ENCODE data around the gene FAM120A. TPM values are rescaled to one million over a fixed set of nuclear protein-coding genes. Genes with fewer than 3 reads are reported as not detected.

Gene FAM120A
- total RNA-seq, 2 donors from 2014 or later: 56.8 to 77.5 TPM

DNA sequence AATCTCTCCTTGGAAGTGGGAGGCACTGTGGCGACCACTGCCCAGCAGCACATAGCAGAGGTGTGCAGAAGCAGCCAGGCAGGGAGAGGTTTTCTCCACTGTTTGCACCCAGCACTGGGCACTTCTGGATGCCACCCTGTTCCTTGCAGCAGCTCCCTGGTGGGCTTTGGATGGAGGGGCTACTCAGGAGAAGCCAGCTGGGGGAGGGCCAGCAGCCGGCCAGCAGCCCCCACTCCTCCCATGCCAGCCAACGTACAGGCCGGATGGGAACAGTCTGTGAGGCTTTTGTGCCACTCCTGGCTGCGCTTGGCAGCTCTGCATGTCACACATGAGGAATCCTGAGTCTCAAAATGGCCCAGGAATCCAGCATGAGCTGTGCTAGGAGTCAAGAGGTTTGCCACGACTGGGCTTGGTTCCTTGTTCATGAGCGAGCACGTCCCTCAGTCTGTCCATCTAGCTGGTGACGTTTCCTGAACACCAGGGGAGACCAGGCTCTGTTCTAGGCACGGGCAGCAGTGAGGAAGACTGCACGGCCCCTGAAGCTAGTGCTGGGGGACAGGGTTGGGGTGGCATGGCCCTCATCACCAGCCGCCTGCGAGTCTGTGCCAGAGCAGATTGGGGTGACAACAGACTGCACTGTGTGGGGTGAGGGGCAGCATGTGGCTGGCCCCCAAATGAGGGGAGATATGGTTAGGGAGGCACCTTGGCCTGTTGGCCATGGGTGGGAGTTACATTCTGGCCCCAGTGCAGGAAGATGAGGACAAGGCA, 135.0 kb downstream of the FAM120A start:
- intact Hi-C loops (cut with DNase I): no loop called here
- Histone ChIP-seq H3K4me1 (peaks cover 66% of the 10 kb centered on the region), H3K4me3 (no peak overlapping the region), H3K27ac (no peak overlapping the region), H3K9me3 (no peaks in the 10 kb centered on the region), H3K27me3 (no peaks in the 10 kb centered on the region), H3K36me3 (replicated peaks in 1 of 2; ENCODE audit: insufficient read depth in 1 of 2, low read depth in 2 of 2) (no peaks in the 10 kb centered on the region)
- DNase-seq (no peak), ATAC-seq (no peak)
- WGBS, 2 donors: 89 to 95% methylated on average over 4 to 13 of the region's 13 CpGs
- TF ChIP-seq, protein P1, sequence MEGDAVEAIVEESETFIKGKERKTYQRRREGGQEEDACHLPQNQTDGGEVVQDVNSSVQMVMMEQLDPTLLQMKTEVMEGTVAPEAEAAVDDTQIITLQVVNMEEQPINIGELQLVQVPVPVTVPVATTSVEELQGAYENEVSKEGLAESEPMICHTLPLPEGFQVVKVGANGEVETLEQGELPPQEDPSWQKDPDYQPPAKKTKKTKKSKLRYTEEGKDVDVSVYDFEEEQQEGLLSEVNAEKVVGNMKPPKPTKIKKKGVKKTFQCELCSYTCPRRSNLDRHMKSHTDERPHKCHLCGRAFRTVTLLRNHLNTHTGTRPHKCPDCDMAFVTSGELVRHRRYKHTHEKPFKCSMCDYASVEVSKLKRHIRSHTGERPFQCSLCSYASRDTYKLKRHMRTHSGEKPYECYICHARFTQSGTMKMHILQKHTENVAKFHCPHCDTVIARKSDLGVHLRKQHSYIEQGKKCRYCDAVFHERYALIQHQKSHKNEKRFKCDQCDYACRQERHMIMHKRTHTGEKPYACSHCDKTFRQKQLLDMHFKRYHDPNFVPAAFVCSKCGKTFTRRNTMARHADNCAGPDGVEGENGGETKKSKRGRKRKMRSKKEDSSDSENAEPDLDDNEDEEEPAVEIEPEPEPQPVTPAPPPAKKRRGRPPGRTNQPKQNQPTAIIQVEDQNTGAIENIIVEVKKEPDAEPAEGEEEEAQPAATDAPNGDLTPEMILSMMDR (IDR thresholded peaks at IDR 0.05): no peak
- TF ChIP-seq POLR2A (IDR thresholded peaks at IDR 0.05): no peak

- H3K27ac ChIP-seq: no peak overlapping the region
- intact Hi-C loops (cut with DNase I): no loop called here
- no peaks in the 10 kb centered on the region for H3K36me3 ChIP-seq (replicated peaks in 1 of 2; ENCODE audit: insufficient read depth in 1 of 2, low read depth in 2 of 2)
- DNase-seq (no peak), ATAC-seq (no peak)
- WGBS, 2 donors: 89 to 94% methylated on average over 7 of the region's 7 CpGs
- TF ChIP-seq, protein P1 (IDR thresholded peaks at IDR 0.05): no peak
- TF ChIP-seq POLR2A (IDR thresholded peaks at IDR 0.05): no peak
- peaks cover 66% of the 10 kb centered on the region for H3K4me1 ChIP-seq
- no peaks in the 10 kb centered on the region for H3K27me3 ChIP-seq
- no peaks in the 10 kb centered on the region for H3K9me3 ChIP-seq
- H3K4me3 ChIP-seq: no peak overlapping the region
Observed at GRCh38 chr9:93587284-93587650, 135.8 kb downstream of the FAM120A start.

DNA sequence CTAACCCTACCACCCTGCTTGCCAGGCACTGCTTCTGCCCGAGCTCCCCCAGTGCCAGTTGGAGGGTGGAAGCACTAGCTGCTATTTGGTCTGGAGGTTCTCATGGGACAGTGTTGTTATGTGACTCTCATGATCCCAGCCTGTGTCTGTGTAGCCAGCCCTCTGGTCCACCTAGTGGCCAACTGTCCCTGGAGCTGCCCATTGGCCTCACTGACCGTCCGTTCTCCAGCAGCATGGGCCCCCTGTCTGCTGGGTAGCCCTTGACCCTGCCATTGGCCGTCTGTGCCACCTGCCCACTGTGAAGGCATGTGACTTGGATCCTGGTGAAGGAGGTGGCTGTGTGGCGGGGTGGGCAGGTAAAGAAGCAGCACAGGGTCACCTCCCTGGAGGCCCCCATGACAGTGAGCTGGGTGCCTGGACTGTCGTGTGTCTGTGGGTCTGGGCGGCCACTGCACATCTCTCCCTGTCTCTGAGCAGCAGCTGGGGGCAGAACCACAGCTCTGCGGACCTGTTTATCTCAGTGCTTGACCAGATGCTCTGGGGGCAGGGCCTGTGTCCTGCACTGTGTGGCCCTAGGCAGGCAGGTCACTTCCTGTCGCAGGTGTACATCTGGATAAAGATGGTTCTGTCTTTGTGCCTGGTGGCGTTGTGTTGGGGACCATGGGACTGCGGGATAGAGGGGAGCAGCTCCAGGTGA, 136.3 kb downstream of the FAM120A start:
- H3K27me3 ChIP-seq: no peaks in the 10 kb centered on the region
- H3K9me3 ChIP-seq: no peaks in the 10 kb centered on the region
- peaks cover 66% of the 10 kb centered on the region for H3K4me1 ChIP-seq
- 87 to 90% methylated on average over 7 to 9 of the region's 11 CpGs for WGBS, 2 donors
- no peak overlapping the region for H3K27ac ChIP-seq
- DNase-seq: no peak
- no peaks in the 10 kb centered on the region for H3K36me3 ChIP-seq (replicated peaks in 1 of 2; ENCODE audit: insufficient read depth in 1 of 2, low read depth in 2 of 2)
- intact Hi-C loops (cut with DNase I): no loop called here
- TF ChIP-seq, protein P1 (IDR thresholded peaks at IDR 0.05): peak in 2 of 7 experiments; percentile 7 to 14
- no peak for TF ChIP-seq POLR2A (IDR thresholded peaks at IDR 0.05)
- H3K4me3 ChIP-seq: no peak overlapping the region
- no peak for ATAC-seq

DNA sequence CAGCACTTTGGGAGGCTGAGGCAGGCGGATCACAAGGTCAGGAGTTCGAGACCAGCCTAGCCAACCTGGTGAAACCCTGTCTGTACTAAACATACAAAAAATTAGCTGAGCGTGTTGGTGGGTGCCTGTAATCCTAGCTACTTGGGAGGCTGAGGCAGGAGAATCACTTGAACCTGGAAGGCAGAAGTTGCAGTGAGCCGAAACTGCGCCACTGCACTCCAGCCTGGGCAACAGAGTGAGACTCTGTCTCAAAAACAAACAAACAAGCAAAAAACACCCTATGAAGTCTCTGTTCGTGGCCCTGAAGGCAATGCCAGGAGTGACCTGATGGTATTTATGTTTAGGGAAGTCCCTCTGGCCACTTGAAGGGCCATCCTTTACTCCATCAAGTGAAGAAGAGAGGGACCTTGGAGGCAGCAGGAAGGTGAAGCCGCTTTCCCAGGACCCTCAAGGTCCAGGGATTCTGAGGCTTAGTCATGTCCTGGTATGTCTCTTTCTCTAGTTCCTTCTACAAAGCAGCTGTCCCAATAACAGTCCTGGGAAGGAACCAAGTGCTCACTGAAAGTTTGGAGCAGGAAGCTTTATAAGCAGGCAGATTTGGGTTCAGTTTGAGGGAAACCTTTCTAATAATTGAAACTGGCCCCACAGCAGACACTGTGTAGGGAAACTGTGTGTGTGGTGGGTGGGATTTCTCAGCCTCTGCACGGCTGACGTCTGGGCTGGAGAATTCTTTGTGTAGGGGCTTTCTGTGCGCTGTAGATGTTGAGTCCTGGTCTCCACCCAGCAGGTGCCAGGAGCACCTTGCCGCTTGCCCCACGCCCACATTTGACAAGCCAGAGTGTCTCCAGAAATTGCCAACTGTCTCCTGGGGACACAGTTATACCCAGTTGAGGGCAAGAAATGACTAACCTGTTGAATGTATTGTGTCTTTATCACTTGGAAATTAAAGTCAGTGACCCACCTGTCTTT, 137.4 kb downstream of the FAM120A start:
- no peak overlapping the region for H3K4me3 ChIP-seq
- intact Hi-C loops (cut with DNase I): no loop called here
- 69 to 73% methylated on average over 12 of the region's 12 CpGs for WGBS, 2 donors
- TF ChIP-seq, protein P1 (IDR thresholded peaks at IDR 0.05): no peak
- TF ChIP-seq POLR2A (IDR thresholded peaks at IDR 0.05): no peak
- DNase-seq (no peak), ATAC-seq (no peak)
- peaks cover 68% of the 10 kb centered on the region for H3K4me1 ChIP-seq
- no peaks in the 10 kb centered on the region for H3K36me3 ChIP-seq (replicated peaks in 1 of 2; ENCODE audit: insufficient read depth in 1 of 2, low read depth in 2 of 2)
- peak overlapping the region in 2 of 4 donors; percentile 10 to 37 for H3K27ac ChIP-seq
- H3K27me3 ChIP-seq: no peaks in the 10 kb centered on the region
- no peaks in the 10 kb centered on the region for H3K9me3 ChIP-seq

All from body of pancreas (tissue), 4 donors.